Tibial nerve (tissue), 4 donors: ENCODE measurements around the gene CAMTA1.

Source experiments
- CTCF ChIP-seq, 5 experiments: fragments of 200-600 bp in 3 of 5; fragments of 450-650 bp in 2 of 5; sonication (generic) in 3 of 5; IDR thresholded peaks; one replicate each; pipeline ENCODE4 v1.5.1; 2016 to 2019; ENCODE audit warnings: antibody characterized with exemption in 5 of 5, mild to moderate bottlenecking in 3 of 5, moderate library complexity in 2 of 5
- EP300 ChIP-seq, 2 donors: sonication (generic); formaldehyde crosslinking; IDR thresholded peaks; one replicate each; pipeline ENCODE4 v1.6.1; 2017; ENCODE audit warnings: antibody characterized with exemption in 2 of 2, mild to moderate bottlenecking in 1 of 2

- TF ChIP-seq CTCF (IDR thresholded peaks at IDR 0.05) (no peak), EP300 (IDR thresholded peaks at IDR 0.05) (no peak)
Observed at GRCh38 chr1:7322283-7322785, 537.1 kb downstream of the CAMTA1 start.
